ENCODE results near the gene NME5. TPM values are rescaled to one million over a fixed set of nuclear protein-coding genes. Genes with fewer than 3 reads are reported as not detected.

NME5 gene
- 10 to 100 TPM in 1 of 8 experiments, 1 to 10 TPM in 6, not detected in 1; 1.7 to 26.2 (median 5.1) TPM for total RNA-seq

DNA sequence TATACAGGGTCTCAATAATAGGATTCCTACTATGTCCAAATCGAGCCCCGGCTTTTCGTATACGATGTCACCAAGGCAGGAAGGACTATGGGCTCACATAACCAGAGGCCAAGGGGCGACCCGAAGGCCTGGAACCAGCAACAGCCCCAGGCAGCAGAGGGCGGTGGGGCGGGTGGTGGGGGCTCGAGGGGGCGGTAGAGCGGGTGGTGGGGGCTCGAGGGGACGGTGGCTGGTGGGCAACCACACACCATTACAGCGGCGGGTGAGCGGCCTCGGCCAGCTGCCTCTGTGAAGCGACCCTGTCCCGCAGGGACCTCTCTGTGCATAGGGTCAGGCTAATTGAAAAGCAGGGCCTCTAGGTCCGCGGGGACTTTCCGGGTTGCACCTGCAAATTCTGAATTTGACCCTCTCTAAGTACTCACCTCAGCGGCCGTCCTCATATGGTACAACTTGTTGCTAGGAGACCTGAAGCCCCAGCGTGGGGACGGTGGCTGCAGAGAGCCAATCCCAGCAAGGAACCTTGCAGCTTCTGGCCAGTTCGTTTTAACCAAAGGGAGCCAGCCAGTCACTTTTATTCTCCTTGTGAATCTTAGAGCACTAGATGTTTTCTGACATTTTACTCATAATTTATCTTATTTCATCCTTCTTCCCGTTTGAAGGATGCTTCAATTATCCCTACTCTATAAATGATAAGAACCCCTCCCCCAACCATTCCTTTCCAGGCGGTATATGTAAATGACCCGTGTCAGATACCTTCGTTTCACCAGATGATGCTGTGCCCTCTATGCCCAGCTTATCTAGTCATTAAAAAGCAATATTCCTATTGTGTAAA is at the start of gene NME5:
Gene NME5, minus strand, starts transcription at position 480 of the 832 bp plus-strand sequence. CDS start 648 bp downstream, outside the sequence.
- H3K4me1 ChIP-seq (replicated peaks in 1 of 2): peaks cover 0 to 7% of the 10 kb centered on the region in 2 donors
- in situ Hi-C loops (cut with MboI; ENCODE audit: low pct_unique_long_range_greater_than_20kb in 2 of 9, low sequenced_read_pairs in 9 of 9, unreplicated experiment in 9 of 9): loop anchor here in 6 of 9 experiments (10.0 to 25.0 kb wide), 4 partner anchors 64 to 502 kb away; partner anchors contain the start of gene HNRNPA0 (in 2 of the 6)
- peak within 1 kb of the TSS; percentile 49 to 67 (median 65) for H3K4me3 ChIP-seq
- no peak within 1 kb of the TSS for H3K27ac ChIP-seq
- 0 to 27% (median 7%) methylated on average over 2 to 11 of the region's 31 CpGs; no CpG with 5 or more reads in 3 of the 10 experiments for WGBS, 10 experiments
- ATAC-seq (replicated peaks in 6 of 8): peak in 7 of 8 experiments; percentile 87 to 99 (median 99)

- H3K4me3 ChIP-seq: no peak overlapping the region
- in situ Hi-C loops (cut with MboI; ENCODE audit: low pct_unique_long_range_greater_than_20kb in 2 of 9, low sequenced_read_pairs in 9 of 9, unreplicated experiment in 9 of 9): no loop called here
- ATAC-seq (replicated peaks in 6 of 8): no peak
- 70 to 100% (median 88%) methylated on average over 1 to 3 of the region's 3 CpGs; no CpG with 5 or more reads in 2 of the 10 experiments for WGBS, 10 experiments
- no peak overlapping the region for H3K27ac ChIP-seq
- no peaks in the 10 kb centered on the region for H3K4me1 ChIP-seq (replicated peaks in 1 of 2)
These were observed 49.4 kb upstream of the NME5 start for GRCh38 chr5:138188626-138189025.

GRCh38 chr5:138186002-138186447 is 46.8 kb upstream of the NME5 start:
- ATAC-seq (replicated peaks in 6 of 8): no peak
- 86 to 100% (median 100%) methylated on average over 1 to 2 of the region's 2 CpGs; no CpG with 5 or more reads in 3 of the 10 experiments for WGBS, 10 experiments
- in situ Hi-C loops (cut with MboI; ENCODE audit: low pct_unique_long_range_greater_than_20kb in 2 of 9, low sequenced_read_pairs in 9 of 9, unreplicated experiment in 9 of 9): no loop called here

GRCh38 chr5:138182808-138183207 is 43.6 kb upstream of the NME5 start:
- no peak overlapping the region for H3K27ac ChIP-seq
- ATAC-seq (replicated peaks in 6 of 8): no peak
- in situ Hi-C loops (cut with MboI; ENCODE audit: low pct_unique_long_range_greater_than_20kb in 2 of 9, low sequenced_read_pairs in 9 of 9, unreplicated experiment in 9 of 9): no loop called here
- WGBS, 10 experiments: 71 to 100% (median 96%) methylated on average over 1 to 4 of the region's 6 CpGs; no CpG with 5 or more reads in 1 of the 10 experiments
- no peak overlapping the region for H3K4me3 ChIP-seq
- no peaks in the 10 kb centered on the region for H3K4me1 ChIP-seq (replicated peaks in 1 of 2)

More at GRCh38 chr5:138186002-138186447, 46.8 kb upstream of the NME5 start:
- H3K27ac ChIP-seq: no peak overlapping the region
- H3K4me1 ChIP-seq (replicated peaks in 1 of 2): no peaks in the 10 kb centered on the region
- no peak overlapping the region for H3K4me3 ChIP-seq

GRCh38 chr5:138180841-138181240 is 41.6 kb upstream of the NME5 start:
- Histone ChIP-seq H3K27ac (no peak overlapping the region), H3K4me1 (replicated peaks in 1 of 2) (peaks cover 5 to 6% of the 10 kb centered on the region in 2 donors), H3K4me3 (no peak overlapping the region)
- WGBS, 10 experiments: 60 to 100% (median 94%) methylated on average over 1 to 3 of the region's 5 CpGs; no CpG with 5 or more reads in 4 of the 10 experiments
- ATAC-seq (replicated peaks in 6 of 8): no peak
- in situ Hi-C loops (cut with MboI; ENCODE audit: low pct_unique_long_range_greater_than_20kb in 2 of 9, low sequenced_read_pairs in 9 of 9, unreplicated experiment in 9 of 9): no loop called here

- peak in 3 of 8 experiments; percentile 3 to 27 (median 6) for ATAC-seq (replicated peaks in 6 of 8)
- peaks cover 5 to 6% of the 10 kb centered on the region in 2 donors for H3K4me1 ChIP-seq (replicated peaks in 1 of 2)
- peak overlapping the region in 1 of 5 donors; percentile 79 for H3K4me3 ChIP-seq
- in situ Hi-C loops (cut with MboI; ENCODE audit: low pct_unique_long_range_greater_than_20kb in 2 of 9, low sequenced_read_pairs in 9 of 9, unreplicated experiment in 9 of 9): no loop called here
- H3K27ac ChIP-seq: no peak overlapping the region
- WGBS, 10 experiments: 0 to 100% (median 0%) methylated on average over 1 to 4 of the region's 5 CpGs; no CpG with 5 or more reads in 2 of the 10 experiments
These were observed 41.1 kb upstream of the NME5 start for GRCh38 chr5:138180183-138180782.

DNA sequence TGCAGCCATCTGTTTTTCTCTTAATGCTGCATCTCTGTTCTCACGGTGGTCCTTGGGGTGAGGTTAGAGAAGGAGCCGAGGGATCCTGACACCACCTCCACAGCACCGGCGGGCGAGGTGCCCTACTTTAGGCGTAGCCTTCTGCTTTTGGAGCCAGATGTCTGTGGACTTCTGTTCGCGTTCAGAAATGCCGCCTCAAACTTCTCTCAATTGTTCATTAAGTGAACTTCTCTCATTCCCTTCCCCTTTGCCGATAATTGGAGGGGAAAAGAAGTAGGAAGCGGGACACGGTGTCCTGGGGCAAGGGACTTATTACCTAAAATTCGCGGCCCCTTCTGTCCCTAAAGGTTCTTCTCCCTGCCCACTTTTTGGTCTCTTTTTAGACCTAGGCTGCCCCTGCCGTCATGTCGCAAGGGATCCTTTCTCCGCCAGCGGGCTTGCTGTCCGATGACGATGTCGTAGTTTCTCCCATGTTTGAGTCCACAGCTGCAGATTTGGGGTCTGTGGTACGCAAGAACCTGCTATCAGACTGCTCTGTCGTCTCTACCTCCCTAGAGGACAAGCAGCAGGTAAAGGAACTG is 40.1 kb upstream of the NME5 start:
- in situ Hi-C loops (cut with MboI; ENCODE audit: low pct_unique_long_range_greater_than_20kb in 2 of 9, low sequenced_read_pairs in 9 of 9, unreplicated experiment in 9 of 9): no loop called here
- no peak for ATAC-seq (replicated peaks in 6 of 8)
- Histone ChIP-seq H3K27ac (peak overlapping the region in 1 of 2 donors; percentile 94), H3K4me3 (peak overlapping the region; percentile 54 to 79 (median 66)), H3K4me1 (replicated peaks in 1 of 2) (peaks cover 5 to 6% of the 10 kb centered on the region in 2 donors)
- WGBS, 10 experiments: 0 to 3% (median 0%) methylated on average over 1 to 16 of the region's 23 CpGs

DNA sequence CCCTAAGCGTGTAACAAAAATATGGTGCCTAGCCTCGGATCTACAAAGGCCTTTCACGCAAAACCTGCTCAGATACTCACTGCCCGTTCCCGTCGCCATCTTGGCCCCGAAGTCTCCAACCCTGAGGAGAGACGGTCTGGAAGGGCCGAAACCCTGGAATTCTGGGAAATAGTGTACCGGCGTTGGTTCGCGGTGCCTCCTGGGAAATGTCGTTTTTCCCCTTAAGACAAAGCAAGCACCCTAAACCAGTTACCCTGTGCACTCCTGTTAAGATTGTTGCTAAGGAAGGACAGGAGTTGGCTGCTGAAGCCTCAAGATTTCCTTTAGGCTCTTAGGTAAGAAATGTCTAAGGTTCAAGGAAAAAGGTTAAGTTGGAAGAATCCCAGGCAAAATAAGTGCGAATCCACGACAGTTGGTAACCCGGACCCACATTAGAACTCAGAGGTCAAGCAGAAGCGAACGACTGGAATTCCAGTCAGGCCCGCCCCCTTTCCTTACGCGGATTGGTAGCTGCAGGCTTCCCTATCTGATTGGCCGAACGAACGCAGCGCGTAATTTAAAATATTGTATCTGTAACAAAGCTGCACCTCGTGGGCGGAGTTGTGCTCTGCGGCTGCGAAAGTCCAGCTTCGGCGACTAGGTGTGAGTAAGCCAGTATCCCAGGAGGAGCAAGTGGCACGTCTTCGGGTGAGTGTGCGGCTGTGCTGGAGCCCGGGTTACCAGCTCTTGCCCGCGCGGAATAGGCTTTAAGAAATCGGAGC is 39.5 kb upstream of the NME5 start, which contains the start of the genes BRD8 and KIF20A:
Gene BRD8, minus strand, starts transcription at position 115 of the 761 bp plus-strand sequence. Its CDS starts 16 bp downstream, at position 99.
Gene KIF20A, plus strand, starts transcription at position 597 of the 761 bp plus-strand sequence. CDS start 569 bp downstream, outside the sequence.
- in situ Hi-C loops (cut with MboI; ENCODE audit: low pct_unique_long_range_greater_than_20kb in 2 of 9, low sequenced_read_pairs in 9 of 9, unreplicated experiment in 9 of 9): no loop called here
- peak within 1 kb of the TSS; percentile 54 to 79 (median 66) for H3K4me3 ChIP-seq
- WGBS, 10 experiments: 0 to 2% (median 0%) methylated on average over 4 to 21 of the region's 41 CpGs; no CpG with 5 or more reads in 1 of the 10 experiments
- peak; percentile 92 to 97 (median 94) for ATAC-seq (replicated peaks in 6 of 8)
- peak within 1 kb of the TSS; percentile 82 to 94 for H3K27ac ChIP-seq
- peaks cover 5 to 6% of the 10 kb centered on the region in 2 donors for H3K4me1 ChIP-seq (replicated peaks in 1 of 2)

DNA sequence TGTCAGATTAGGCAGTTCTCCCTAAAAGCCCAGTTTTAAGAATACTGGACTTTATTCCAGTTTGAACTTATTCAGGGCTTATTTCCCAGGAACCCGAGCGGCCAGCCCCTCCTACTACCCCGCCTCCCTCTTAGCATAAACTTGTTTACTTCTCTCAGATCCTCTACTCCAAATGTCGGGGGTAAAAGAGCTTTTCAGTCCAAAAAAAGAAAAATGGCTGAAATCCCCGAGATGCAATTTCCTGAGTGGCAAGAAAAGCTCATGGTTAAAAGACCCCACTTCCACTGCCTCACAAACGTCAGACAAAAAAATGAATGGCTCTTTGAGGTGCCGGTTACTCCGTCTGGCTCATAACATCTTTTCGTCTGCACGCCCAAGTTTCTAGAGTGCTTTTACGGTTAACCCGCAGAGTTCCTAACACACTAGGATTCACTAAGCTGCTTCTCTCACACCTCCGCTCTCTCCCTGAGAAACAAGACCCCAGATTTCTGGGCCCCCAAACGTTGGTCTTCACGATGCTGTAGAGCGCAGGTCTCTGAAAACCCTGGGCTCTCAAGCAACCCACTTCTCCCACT is 38.8 kb upstream of the NME5 start:
- ATAC-seq (replicated peaks in 6 of 8): peak in 5 of 8 experiments; percentile 2 to 18 (median 13)
- in situ Hi-C loops (cut with MboI; ENCODE audit: low pct_unique_long_range_greater_than_20kb in 2 of 9, low sequenced_read_pairs in 9 of 9, unreplicated experiment in 9 of 9): no loop called here
- Histone ChIP-seq H3K4me1 (replicated peaks in 1 of 2) (peaks cover 5 to 6% of the 10 kb centered on the region in 2 donors), H3K4me3 (peak overlapping the region; percentile 54 to 79 (median 66)), H3K27ac (peak overlapping the region; percentile 82 to 94)
- 0 to 2% (median 0%) methylated on average over 2 to 13 of the region's 16 CpGs for WGBS, 10 experiments

DNA sequence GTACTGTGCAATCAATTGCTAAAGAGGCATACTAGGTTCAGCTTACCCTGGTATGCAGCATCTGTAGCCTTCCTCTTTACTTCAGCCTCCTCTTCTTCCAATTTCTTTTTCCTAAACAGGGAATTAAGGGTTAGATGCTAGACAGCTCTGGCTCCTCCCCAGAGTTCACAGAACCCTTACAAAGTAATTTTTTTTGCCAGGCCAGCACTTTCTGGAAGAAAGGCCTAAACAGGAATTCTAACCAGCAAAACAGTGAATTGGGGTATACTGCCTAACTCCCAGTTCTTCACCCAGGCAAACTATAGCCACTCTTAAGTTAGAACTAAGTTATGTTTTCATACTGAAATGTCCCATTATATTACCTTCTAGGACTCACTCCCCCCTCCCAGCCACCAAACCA is 31.1 kb upstream of the NME5 start:
- in situ Hi-C loops (cut with MboI; ENCODE audit: low pct_unique_long_range_greater_than_20kb in 2 of 9, low sequenced_read_pairs in 9 of 9, unreplicated experiment in 9 of 9): no loop called here
- no peak for ATAC-seq (replicated peaks in 6 of 8)
- H3K4me3 ChIP-seq: no peak overlapping the region

DNA sequence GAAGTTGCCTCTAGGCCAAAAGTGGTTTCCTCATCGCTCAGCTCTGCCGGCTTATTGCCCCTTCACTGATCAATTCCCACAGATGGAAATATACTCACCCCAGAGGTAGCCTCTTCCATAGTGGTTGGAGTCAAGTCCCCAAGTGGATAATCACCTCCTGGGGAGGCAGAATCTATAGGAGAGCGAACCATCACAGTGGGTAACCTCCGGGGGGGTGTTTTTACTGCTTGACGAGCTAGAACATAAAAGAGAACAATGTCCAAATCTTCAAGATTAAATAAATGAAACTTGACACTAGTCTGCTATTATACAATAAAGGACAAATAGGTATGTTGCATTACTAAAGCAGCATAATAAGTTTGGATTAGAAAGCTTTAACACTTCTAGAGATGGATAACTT is 29.9 kb upstream of the NME5 start:
- Histone ChIP-seq H3K27ac (no peak overlapping the region), H3K4me3 (no peak overlapping the region), H3K4me1 (replicated peaks in 1 of 2) (no peaks in the 10 kb centered on the region)
- in situ Hi-C loops (cut with MboI; ENCODE audit: low pct_unique_long_range_greater_than_20kb in 2 of 9, low sequenced_read_pairs in 9 of 9, unreplicated experiment in 9 of 9): no loop called here
- 80 to 100% (median 98%) methylated on average over 1 to 5 of the region's 5 CpGs; no CpG with 5 or more reads in 1 of the 10 experiments for WGBS, 10 experiments
- ATAC-seq (replicated peaks in 6 of 8): no peak

More for the DNA sequence above, 31.1 kb upstream of the NME5 start:
- Histone ChIP-seq H3K27ac (no peak overlapping the region), H3K4me1 (replicated peaks in 1 of 2) (no peaks in the 10 kb centered on the region)

GRCh38 chr5:138163721-138164120 is 24.5 kb upstream of the NME5 start:
- no peak for ATAC-seq (replicated peaks in 6 of 8)
- no peak overlapping the region for H3K4me3 ChIP-seq
- no peak overlapping the region for H3K27ac ChIP-seq
- in situ Hi-C loops (cut with MboI; ENCODE audit: low pct_unique_long_range_greater_than_20kb in 2 of 9, low sequenced_read_pairs in 9 of 9, unreplicated experiment in 9 of 9): no loop called here
- no peaks in the 10 kb centered on the region for H3K4me1 ChIP-seq (replicated peaks in 1 of 2)
